Left lung (tissue), 10 donors: ENCODE measurements around the gene C1QC. TPM values are rescaled to one million over a fixed set of nuclear protein-coding genes. Genes with fewer than 3 reads are reported as not detected.

ENCODE experiments used
- ATAC-seq: fragments of 200-7000 bp; cut with Tn5 transposase; one replicate; pipeline ENCODE4 v1.9.1; 2020; ENCODE audit warnings: moderate library complexity
- DNase-seq, 4 donors: peaks; one replicate each; pipeline ENCODE4 v3.0.0-alpha.2; 2013 to 2020
- H3K27ac ChIP-seq, 2 donors: fragments of 200-600 bp; sonication (generic) in 1 of 2; one replicate each; pipeline versions ENCODE4 v1.5.0 to v1.8.0; 2020 to 2021
- H3K27me3 ChIP-seq, 2 donors: fragments of 200-600 bp; sonication (generic) in 1 of 2; one replicate each; pipeline versions ENCODE4 v1.5.0 to v1.8.0; 2020 to 2021
- H3K36me3 ChIP-seq, 2 donors: fragments of 200-600 bp; sonication (generic) in 1 of 2; one replicate each; pipeline versions ENCODE4 v1.5.0 to v1.8.0; 2020 to 2021
- H3K4me1 ChIP-seq, 2 donors: fragments of 200-600 bp; one replicate each; pipeline ENCODE4 v1.8.0; 2021
- H3K4me3 ChIP-seq, 2 donors: fragments of 200-600 bp; sonication (generic) in 1 of 2; one replicate each; pipeline versions ENCODE4 v1.5.0 to v1.8.0; 2020 to 2021; ENCODE audit warnings: mild to moderate bottlenecking in 1 of 2
- H3K9me3 ChIP-seq, 2 donors: fragments of 200-600 bp; sonication (generic) in 1 of 2; one replicate each; pipeline versions ENCODE4 v1.5.0 to v1.8.0; 2020 to 2021
- CTCF ChIP-seq, 2 donors: fragments of 200-600 bp; sonication (generic) in 1 of 2; IDR thresholded peaks; one replicate each; pipeline versions ENCODE4 v1.5.0 to v1.8.0; 2021; ENCODE audit warnings: antibody characterized with exemption in 2 of 2
- intact Hi-C, 2 donors: fragments of 100-400 bp; cut with DNase I; formaldehyde crosslinking; loops; one replicate each; pipeline versions ENCODE4 v1.11.2 to v1.14.2; 2022
- polyA plus RNA-seq, 6 donors: library from polyadenylated mRNA; unstranded; fragments of 120-200 nt; gene quantifications; one replicate each; pipeline ENCODE4 v1.2.1, GENCODE V29; 2013; ENCODE audit not compliant: insufficient read length in 6 of 6
- total RNA-seq, 2 donors: library from RNA; stranded (reverse); fragmentation: NEBNext Ultra II Directional; extraction: Animal tissue kit (Norgen Biotek cat#: 25700); gene quantifications; one replicate each; pipeline ENCODE4 v1.2.1, GENCODE V29; 2021
- donor health status: DM: no; HTN: yes; CAD: no.
- donor health status: DM: no; HTN: no; CAD: no.

The C1QC gene
- total and polyA plus RNA-seq, 8 donors, result 21.3 to 577 (median 26.1) TPM

- no peaks in the 10 kb centered on the region for H3K9me3 ChIP-seq
- ATAC-seq (peak; percentile 49), DNase-seq (no peak)
- no peaks in the 10 kb centered on the region for H3K36me3 ChIP-seq
- TF ChIP-seq CTCF (IDR thresholded peaks at IDR 0.05), result no peak
- intact Hi-C loops, result no loop called here
- H3K27me3 ChIP-seq, result peaks cover 0 to 49% of the 10 kb centered on the region in 2 donors
- H3K4me1 ChIP-seq, result no peaks in the 10 kb centered on the region
- H3K27ac ChIP-seq, result no peak overlapping the region
- H3K4me3 ChIP-seq, result no peak overlapping the region
Measured at GRCh38 chr1:22651941-22652856, 8.8 kb downstream of the C1QC start.

DNA sequence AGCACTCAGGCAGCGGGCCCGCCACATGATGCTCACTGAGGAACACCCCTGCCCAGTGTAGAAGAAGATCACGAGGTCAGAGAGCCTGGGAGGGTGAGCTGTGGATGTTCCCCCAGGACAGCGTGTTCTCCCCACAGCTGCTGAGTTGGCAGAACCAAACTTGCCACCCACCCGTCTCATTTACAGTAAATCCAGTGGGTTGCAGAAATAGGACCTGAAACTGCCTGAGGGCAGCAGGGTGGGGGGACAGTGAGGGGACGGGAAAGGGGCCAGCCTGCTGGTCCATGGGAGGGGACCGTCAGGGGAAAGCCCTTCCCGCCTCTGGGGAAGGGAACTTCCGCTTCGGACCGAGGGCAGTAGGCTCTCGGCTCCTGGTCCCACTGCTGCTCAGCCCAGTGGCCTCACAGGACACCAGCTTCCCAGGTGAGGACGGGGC lies 9.5 kb downstream of the C1QC start, which contains the start of gene C1QB:
C1QB (plus strand) TSS at position 356 of the 436 bp plus-strand sequence. CDS start 6,227 bp downstream, outside the sequence.
- H3K27me3 ChIP-seq, result peaks cover 0 to 52% of the 10 kb centered on the region in 2 donors
- no peaks in the 10 kb centered on the region for H3K4me1 ChIP-seq
- DNase-seq (peak in 1 of 4 donors; percentile 81), ATAC-seq (peak; percentile 76)
- peak within 1 kb of the TSS in 1 of 2 donors; percentile 58 for H3K27ac ChIP-seq
- TF ChIP-seq CTCF (IDR thresholded peaks at IDR 0.05), result no peak
- peak within 1 kb of the TSS; percentile 18 to 42 for H3K4me3 ChIP-seq
- intact Hi-C loops, result no loop called here
- H3K36me3 ChIP-seq, result no peaks in the 10 kb centered on the region
- no peaks in the 10 kb centered on the region for H3K9me3 ChIP-seq

DNA sequence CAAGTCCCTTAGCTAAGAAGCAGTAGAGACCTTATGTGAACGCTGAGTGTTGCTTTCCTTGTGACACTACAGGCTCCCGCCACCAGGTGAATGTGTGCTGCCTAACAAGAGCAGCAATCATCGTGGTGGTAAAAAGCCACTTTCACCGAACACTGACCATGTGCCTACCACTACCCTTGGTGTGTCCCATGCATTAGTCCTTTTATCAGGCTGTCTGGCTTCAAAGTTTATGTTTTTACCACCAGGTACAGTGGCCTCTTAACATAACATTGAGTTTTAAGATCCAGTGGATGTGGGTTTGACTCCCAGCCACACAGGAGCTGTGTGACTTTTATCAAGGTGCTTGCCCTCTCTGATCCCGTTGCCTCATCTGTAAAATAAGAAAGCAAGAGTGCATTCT lies 11.3 kb downstream of the C1QC start:
- no peak for TF ChIP-seq CTCF (IDR thresholded peaks at IDR 0.05)
- ATAC-seq (no peak), DNase-seq (no peak)
- peak overlapping the region; percentile 18 to 42 for H3K4me3 ChIP-seq
- no peaks in the 10 kb centered on the region for H3K36me3 ChIP-seq
- intact Hi-C loops, result no loop called here
- no peaks in the 10 kb centered on the region for H3K9me3 ChIP-seq
- no peak overlapping the region for H3K27ac ChIP-seq
- H3K4me1 ChIP-seq, result no peaks in the 10 kb centered on the region
- H3K27me3 ChIP-seq, result peaks cover 0 to 54% of the 10 kb centered on the region in 2 donors

DNA sequence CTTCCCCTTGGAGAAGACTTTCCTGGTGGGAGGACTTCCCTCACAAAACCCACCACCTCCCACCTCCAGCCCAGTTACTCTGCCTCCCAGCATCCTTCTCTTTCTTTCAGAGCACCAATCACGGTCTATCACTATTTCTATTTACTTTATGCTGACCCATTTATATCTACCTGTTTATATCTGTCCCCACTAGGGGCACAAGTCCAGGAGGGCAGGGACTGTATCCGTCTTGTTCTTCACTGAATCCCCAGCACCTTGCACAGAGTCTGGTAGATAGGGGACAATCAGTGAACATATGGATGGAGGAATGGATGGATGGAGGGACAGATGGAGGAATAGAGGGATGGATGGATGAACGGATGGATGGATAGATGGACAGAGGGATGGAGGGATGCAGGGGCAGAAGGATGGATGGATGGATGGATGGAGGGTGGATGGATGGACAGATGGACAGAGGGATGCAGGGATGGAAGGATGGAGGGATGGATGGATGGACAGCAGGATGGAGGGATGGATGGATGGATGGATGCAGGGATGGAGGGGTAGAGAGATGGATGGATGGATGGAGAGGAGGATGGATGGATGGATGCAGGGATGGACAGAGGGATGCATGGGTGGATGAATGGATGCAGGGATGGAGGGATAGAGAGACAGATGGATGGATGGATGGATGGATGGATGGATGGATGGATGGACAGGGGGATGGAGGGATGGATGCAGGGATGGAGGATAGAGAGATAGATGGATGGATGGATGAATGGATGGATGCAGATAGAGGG lies 15.1 kb downstream of the C1QC start:
- intact Hi-C loops, result no loop called here
- Histone ChIP-seq H3K27me3 (peaks cover 0 to 38% of the 10 kb centered on the region in 2 donors), H3K4me3 (no peak overlapping the region), H3K36me3 (peaks cover 0 to 3% of the 10 kb centered on the region in 2 donors), H3K27ac (no peak overlapping the region), H3K4me1 (no peaks in the 10 kb centered on the region), H3K9me3 (no peaks in the 10 kb centered on the region)
- ATAC-seq (no peak), DNase-seq (no peak)
- TF ChIP-seq CTCF (IDR thresholded peaks at IDR 0.05), result no peak
